Large intestine (tissue), 3 donors: Measurements from ENCODE around the gene PCDHA8. TPM values are rescaled to one million over a fixed set of nuclear protein-coding genes. Genes with fewer than 3 reads are reported as not detected.
"Not testable (repeated sequence)": the region's sequence is repeated elsewhere in the genome, so short reads cannot be mapped to it uniquely, and the experiment has no call there.

Experiments used
- DNase-seq, 2 donors: peaks; one replicate each; pipeline versions ENCODE4 v3.0.0 to v3.0.0-alpha.2; 2013
- H3K27ac ChIP-seq: one replicate; pipeline ENCODE4 v1.5.1; 2013; ENCODE audit warnings: low read length
- H3K27me3 ChIP-seq: 2 replicates; pipeline ENCODE4 v1.6.1; 2013; ENCODE audit warnings: low read length; ENCODE audit not compliant: control insufficient read depth, insufficient read depth
- H3K36me3 ChIP-seq: 2 replicates; pipeline ENCODE4 v1.6.1; 2013; ENCODE audit warnings: low read length; ENCODE audit not compliant: control insufficient read depth, insufficient read depth
- H3K4me1 ChIP-seq: one replicate; pipeline ENCODE4 v1.6.1; 2013; ENCODE audit warnings: low read length; ENCODE audit not compliant: control insufficient read depth, insufficient read depth
- H3K4me3 ChIP-seq: one replicate; pipeline ENCODE4 v1.5.1; 2013; ENCODE audit warnings: low read length
- H3K9me3 ChIP-seq: one replicate; pipeline ENCODE4 v1.6.1; 2013; ENCODE audit warnings: mild to moderate bottlenecking, low read depth, low read length, moderate library complexity; ENCODE audit not compliant: control insufficient read depth
- WGBS: methylation state at CpG from one replicate; pipeline ENCODE4 v1.1.5; 2013; ENCODE audit warnings: low lambda C conversion rate; ENCODE audit not compliant: insufficient coverage; 5-methylcytosine and 5-hydroxymethylcytosine counted together
- polyA plus RNA-seq: library from polyadenylated mRNA; unstranded; fragments of 120-200 nt; gene quantifications from one replicate; pipeline ENCODE4 v1.2.1, GENCODE V29; 2013

Gene PCDHA8
- polyA plus RNA-seq, 1 donor, result 0.43 TPM

GRCh38 chr5:140876541-140877261 is 35.7 kb downstream of the PCDHA8 start:
- H3K9me3 ChIP-seq, result peaks cover 30% of the 10 kb centered on the region
- H3K36me3 ChIP-seq, H3K4me1 ChIP-seq, H3K4me3 ChIP-seq, H3K27ac ChIP-seq, DNase-seq, H3K27me3 ChIP-seq: not testable (repeated sequence)
- WGBS, result no CpG with 5 or more reads among the region's 80 CpGs

- Histone ChIP-seq H3K36me3 (no peaks in the 10 kb centered on the region), H3K4me3 (no peak overlapping the region), H3K27me3 (peaks cover 10% of the 10 kb centered on the region), H3K27ac (no peak overlapping the region), H3K9me3 (peaks cover 33% of the 10 kb centered on the region), H3K4me1 (no peaks in the 10 kb centered on the region)
- DNase-seq, result no peak
- no CpG with 5 or more reads among the region's 37 CpGs for WGBS
These were observed 36.2 kb downstream of the PCDHA8 start for GRCh38 chr5:140877262-140877581.

GRCh38 chr5:140881889-140882590 is 41.1 kb downstream of the PCDHA8 start, which contains the start of gene PCDHA13:
Gene PCDHA13 (plus strand): TSS chr5:140882124. CDS start chr5:140882269, 145 bp downstream.
- DNase-seq, result no peak
- Histone ChIP-seq H3K27ac (no peak within 1 kb of the TSS), H3K36me3 (no peaks in the 10 kb centered on the region), H3K9me3 (peaks cover 35% of the 10 kb centered on the region), H3K4me3 (no peak within 1 kb of the TSS), H3K27me3 (peaks cover 8% of the 10 kb centered on the region), H3K4me1 (no peaks in the 10 kb centered on the region)
- no CpG with 5 or more reads among the region's 35 CpGs for WGBS

- WGBS, result 38% methylated on average over 4 of the region's 12 CpGs
- Histone ChIP-seq H3K27me3 (peaks cover 8% of the 10 kb centered on the region), H3K9me3 (peaks cover 30% of the 10 kb centered on the region), H3K4me1 (no peaks in the 10 kb centered on the region), H3K27ac (no peak overlapping the region), H3K36me3 (no peaks in the 10 kb centered on the region), H3K4me3 (no peak overlapping the region)
- no peak for DNase-seq
These were observed 41.6 kb downstream of the PCDHA8 start for GRCh38 chr5:140882591-140882899.

- Histone ChIP-seq H3K27me3 (peaks cover 8% of the 10 kb centered on the region), H3K36me3 (no peaks in the 10 kb centered on the region), H3K4me1 (no peaks in the 10 kb centered on the region), H3K27ac (no peak overlapping the region), H3K9me3 (peaks cover 24% of the 10 kb centered on the region), H3K4me3 (no peak overlapping the region)
- no peak for DNase-seq
- no CpG with 5 or more reads among the region's 41 CpGs for WGBS
These were observed 42.4 kb downstream of the PCDHA8 start for GRCh38 chr5:140883373-140883772.

- no peaks in the 10 kb centered on the region for H3K36me3 ChIP-seq
- H3K27ac ChIP-seq, result no peak overlapping the region
- DNase-seq, result no peak
- WGBS, result no CpG with 5 or more reads among the region's 79 CpGs
- H3K9me3 ChIP-seq, result peaks cover 24% of the 10 kb centered on the region
- peaks cover 8% of the 10 kb centered on the region for H3K27me3 ChIP-seq
- H3K4me3 ChIP-seq, result no peak overlapping the region
- no peaks in the 10 kb centered on the region for H3K4me1 ChIP-seq
These were observed 43.1 kb downstream of the PCDHA8 start for GRCh38 chr5:140883927-140884697.

Other genes starting within 250 kb of the PCDHA8 start
- gene CD14, start 208.0 kb upstream of the PCDHA8 start, polyA plus RNA-seq, result 13.2 TPM
- gene TMCO6, start 201.7 kb upstream of the PCDHA8 start, polyA plus RNA-seq, result 15.3 TPM
- 77.8 TPM for gene NDUFA2, start 193.6 kb upstream of the PCDHA8 start, polyA plus RNA-seq
- gene IK, start 193.4 kb upstream of the PCDHA8 start, polyA plus RNA-seq, result 104 TPM
- 19.9 TPM for gene WDR55, start 176.3 kb upstream of the PCDHA8 start, polyA plus RNA-seq
- 0.22 TPM for gene DND1, start 167.6 kb upstream of the PCDHA8 start, polyA plus RNA-seq
- 55.4 TPM for gene HARS1, start 149.8 kb upstream of the PCDHA8 start, polyA plus RNA-seq
- gene HARS2, start 149.7 kb upstream of the PCDHA8 start, polyA plus RNA-seq, result 39.2 TPM
- 78.7 TPM for gene ZMAT2, start 140.7 kb upstream of the PCDHA8 start, polyA plus RNA-seq
- 0.55 TPM for gene PCDHA1, start 55.0 kb upstream of the PCDHA8 start, polyA plus RNA-seq
- gene PCDHA2, start 46.3 kb upstream of the PCDHA8 start, polyA plus RNA-seq, result 0.81 TPM
- gene PCDHA3, start 40.1 kb upstream of the PCDHA8 start, polyA plus RNA-seq, result 0.85 TPM
- 1.3 TPM for gene PCDHA4, start 34.1 kb upstream of the PCDHA8 start, polyA plus RNA-seq
- 0.46 TPM for gene PCDHA5, start 19.6 kb upstream of the PCDHA8 start, polyA plus RNA-seq
- 0.85 TPM for gene PCDHA6, start 13.2 kb upstream of the PCDHA8 start, polyA plus RNA-seq
- gene PCDHA7, start 6.9 kb upstream of the PCDHA8 start, polyA plus RNA-seq, result 0.31 TPM
- 0.24 TPM for gene PCDHA9, start 7.2 kb downstream of the PCDHA8 start, polyA plus RNA-seq
- 1.1 TPM for gene PCDHA10, start 14.7 kb downstream of the PCDHA8 start, polyA plus RNA-seq
- gene PCDHA11, start 27.8 kb downstream of the PCDHA8 start, polyA plus RNA-seq, result 1.3 TPM
- 0.48 TPM for gene PCDHA12, start 34.1 kb downstream of the PCDHA8 start, polyA plus RNA-seq
- 0.72 TPM for gene PCDHA13, start 40.9 kb downstream of the PCDHA8 start, polyA plus RNA-seq
- 1.2 TPM for gene PCDHAC1, start 85.1 kb downstream of the PCDHA8 start, polyA plus RNA-seq
- gene PCDHAC2, start 125.3 kb downstream of the PCDHA8 start, polyA plus RNA-seq, result 2.4 TPM
- gene PCDHB1, start 210.2 kb downstream of the PCDHA8 start, polyA plus RNA-seq, result 0.31 TPM